ENCODE data around the gene KLF12.

GRCh38 chr13:74144269-74144668 is 10.1 kb upstream of the KLF12 start:
- TF ChIP-seq, protein P1, sequence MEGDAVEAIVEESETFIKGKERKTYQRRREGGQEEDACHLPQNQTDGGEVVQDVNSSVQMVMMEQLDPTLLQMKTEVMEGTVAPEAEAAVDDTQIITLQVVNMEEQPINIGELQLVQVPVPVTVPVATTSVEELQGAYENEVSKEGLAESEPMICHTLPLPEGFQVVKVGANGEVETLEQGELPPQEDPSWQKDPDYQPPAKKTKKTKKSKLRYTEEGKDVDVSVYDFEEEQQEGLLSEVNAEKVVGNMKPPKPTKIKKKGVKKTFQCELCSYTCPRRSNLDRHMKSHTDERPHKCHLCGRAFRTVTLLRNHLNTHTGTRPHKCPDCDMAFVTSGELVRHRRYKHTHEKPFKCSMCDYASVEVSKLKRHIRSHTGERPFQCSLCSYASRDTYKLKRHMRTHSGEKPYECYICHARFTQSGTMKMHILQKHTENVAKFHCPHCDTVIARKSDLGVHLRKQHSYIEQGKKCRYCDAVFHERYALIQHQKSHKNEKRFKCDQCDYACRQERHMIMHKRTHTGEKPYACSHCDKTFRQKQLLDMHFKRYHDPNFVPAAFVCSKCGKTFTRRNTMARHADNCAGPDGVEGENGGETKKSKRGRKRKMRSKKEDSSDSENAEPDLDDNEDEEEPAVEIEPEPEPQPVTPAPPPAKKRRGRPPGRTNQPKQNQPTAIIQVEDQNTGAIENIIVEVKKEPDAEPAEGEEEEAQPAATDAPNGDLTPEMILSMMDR (IDR thresholded peaks at IDR 0.05): no peak
- TF ChIP-seq POLR2A (IDR thresholded peaks at IDR 0.05): no peak

All from vagina (tissue), 2 donors.